SK-N-SH treated with all-trans-retinoic acid at 6 μM for 48 hours (cell line): ENCODE measurements around the gene SLPI.

Source experiments
- ATAC-seq: fragments of 200-7000 bp; cut with Tn5 transposase; 3 replicates; pipeline ENCODE4 v1.9.1; 2020; ENCODE audit warnings: mild to moderate bottlenecking, moderate library complexity
- CSDC2 ChIP-seq: fragments of 250-450 bp; sonication (Bioruptor Pico); IDR thresholded peaks from 2 replicates; pipeline ENCODE4 v1.5.0; 2020; ENCODE audit warnings: mild to moderate bottlenecking, moderate library complexity
- GLIS3 ChIP-seq: fragments of 250-450 bp; sonication (Bioruptor Pico); IDR thresholded peaks from 2 replicates; pipeline ENCODE4 v1.5.0; 2020; ENCODE audit warnings: mild to moderate bottlenecking, moderate library complexity
- OSR1 ChIP-seq: fragments of 250-450 bp; sonication (Bioruptor Pico); IDR thresholded peaks from 2 replicates; pipeline ENCODE4 v1.8.0; 2022; ENCODE audit warnings: moderate library complexity, mild to moderate bottlenecking, inconsistent platforms
- RARB ChIP-seq: fragments of 250-450 bp; sonication (Bioruptor Pico); IDR thresholded peaks from 2 replicates; pipeline ENCODE4 v1.8.0; 2021; ENCODE audit warnings: mild to moderate bottlenecking, moderate library complexity
- SNAI2 ChIP-seq: fragments of 250-450 bp; sonication (Bioruptor Pico); IDR thresholded peaks from 2 replicates; pipeline ENCODE4 v1.5.0; 2020; ENCODE audit warnings: mild to moderate bottlenecking, moderate library complexity
- TCF4 ChIP-seq: fragments of 250-450 bp; sonication (Bioruptor Pico); IDR thresholded peaks from 2 replicates; pipeline ENCODE4 v1.8.0; 2021; ENCODE audit warnings: mild to moderate bottlenecking, moderate library complexity, borderline replicate concordance
- ZC3H10 ChIP-seq: fragments of 250-450 bp; sonication (Bioruptor Pico); IDR thresholded peaks from 2 replicates; pipeline ENCODE4 v1.5.1; 2021; ENCODE audit warnings: mild to moderate bottlenecking, moderate library complexity
- ZFP3 ChIP-seq: fragments of 250-450 bp; sonication (Bioruptor Pico); IDR thresholded peaks from 2 replicates; pipeline ENCODE4 v1.5.0; 2020; ENCODE audit warnings: mild to moderate bottlenecking, moderate library complexity
- ZFP30 ChIP-seq: fragments of 450-650 bp; formaldehyde crosslinking; IDR thresholded peaks from 2 replicates; pipeline ENCODE4 v1.5.0; 2022; ENCODE audit warnings: mild to moderate bottlenecking, moderate library complexity
- ZNF565 ChIP-seq: fragments of 450-650 bp; formaldehyde crosslinking; conservative IDR thresholded peaks from 2 replicates; pipeline ENCODE4 v1.5.0; 2020; ENCODE audit warnings: low read depth, mild to moderate bottlenecking, moderate library complexity
- ZNF70 ChIP-seq: fragments of 450-650 bp; formaldehyde crosslinking; IDR thresholded peaks from 2 replicates; pipeline ENCODE4 v1.5.0; 2020; ENCODE audit warnings: mild to moderate bottlenecking, moderate library complexity
- ZNF8 ChIP-seq: fragments of 450-650 bp; formaldehyde crosslinking; IDR thresholded peaks from 2 replicates; pipeline ENCODE4 v1.5.0; 2020; ENCODE audit warnings: mild to moderate bottlenecking, moderate library complexity
- TF ChIP-seq, protein P1 (sequence below): fragments of 250-450 bp; sonication (Bioruptor Pico); IDR thresholded peaks from 2 replicates; pipeline ENCODE4 v1.8.0; 2020; ENCODE audit warnings: mild to moderate bottlenecking, moderate library complexity, borderline replicate concordance
- TF ChIP-seq, protein P2 (sequence below): fragments of 250-450 bp; sonication (Bioruptor Pico); IDR thresholded peaks from 2 replicates; pipeline ENCODE4 v1.5.1; 2021; ENCODE audit warnings: mild to moderate bottlenecking, moderate library complexity

Gene SLPI

DNA sequence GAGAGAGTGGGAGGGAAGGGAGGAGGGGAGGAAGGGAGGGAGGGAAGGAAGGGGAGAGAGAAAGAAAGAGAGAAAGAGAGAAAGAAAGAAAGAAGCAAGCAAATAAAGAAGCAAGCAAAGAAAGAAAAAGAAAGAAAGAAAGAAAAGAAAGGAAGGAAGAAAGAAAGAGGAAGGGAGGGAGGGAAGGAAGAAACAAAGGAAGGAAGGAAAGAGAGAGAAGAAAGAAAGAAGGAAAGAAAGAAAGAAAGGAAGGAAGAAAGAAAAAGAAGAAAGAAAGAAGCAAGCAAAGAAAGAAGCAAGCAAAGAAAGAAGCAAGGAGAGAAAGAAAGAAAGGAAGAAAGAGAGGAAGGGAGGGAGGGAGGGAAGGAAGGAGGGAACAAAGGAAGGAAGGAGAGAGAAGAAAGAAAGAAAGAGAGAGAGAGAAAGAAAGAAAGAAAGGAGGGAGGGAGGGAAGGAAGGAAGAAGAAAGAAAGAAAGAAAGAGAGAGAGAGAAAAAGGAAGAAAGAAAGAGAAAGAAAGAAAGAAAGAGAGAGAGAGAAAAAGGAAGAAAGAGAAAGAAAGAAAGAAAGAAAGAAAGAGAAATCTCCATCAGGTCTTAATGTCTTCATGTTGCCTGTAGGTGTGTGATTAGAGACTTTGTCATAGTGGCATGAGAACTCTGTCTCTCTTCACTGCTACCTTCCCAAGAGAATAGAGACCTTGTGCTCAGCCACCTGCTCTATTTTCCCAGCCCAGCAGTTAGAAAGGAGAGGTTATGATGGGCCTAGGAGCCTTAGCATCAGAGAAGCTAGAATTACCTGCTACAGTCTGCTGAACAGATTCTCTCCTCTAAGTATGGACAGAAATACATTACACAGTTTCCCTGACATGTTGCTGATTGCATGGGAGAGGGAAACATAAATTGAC, 42.5 kb downstream of the SLPI start:
- no peak for ATAC-seq
- TF ChIP-seq, protein P1, sequence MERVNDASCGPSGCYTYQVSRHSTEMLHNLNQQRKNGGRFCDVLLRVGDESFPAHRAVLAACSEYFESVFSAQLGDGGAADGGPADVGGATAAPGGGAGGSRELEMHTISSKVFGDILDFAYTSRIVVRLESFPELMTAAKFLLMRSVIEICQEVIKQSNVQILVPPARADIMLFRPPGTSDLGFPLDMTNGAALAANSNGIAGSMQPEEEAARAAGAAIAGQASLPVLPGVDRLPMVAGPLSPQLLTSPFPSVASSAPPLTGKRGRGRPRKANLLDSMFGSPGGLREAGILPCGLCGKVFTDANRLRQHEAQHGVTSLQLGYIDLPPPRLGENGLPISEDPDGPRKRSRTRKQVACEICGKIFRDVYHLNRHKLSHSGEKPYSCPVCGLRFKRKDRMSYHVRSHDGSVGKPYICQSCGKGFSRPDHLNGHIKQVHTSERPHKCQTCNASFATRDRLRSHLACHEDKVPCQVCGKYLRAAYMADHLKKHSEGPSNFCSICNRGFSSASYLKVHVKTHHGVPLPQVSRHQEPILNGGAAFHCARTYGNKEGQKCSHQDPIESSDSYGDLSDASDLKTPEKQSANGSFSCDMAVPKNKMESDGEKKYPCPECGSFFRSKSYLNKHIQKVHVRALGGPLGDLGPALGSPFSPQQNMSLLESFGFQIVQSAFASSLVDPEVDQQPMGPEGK: no peak
- TF ChIP-seq ZNF8 (CRISPR knock-in tag) (no peak), TCF4 (no peak)
- TF ChIP-seq, all 23 proteins: peak for 0

DNA sequence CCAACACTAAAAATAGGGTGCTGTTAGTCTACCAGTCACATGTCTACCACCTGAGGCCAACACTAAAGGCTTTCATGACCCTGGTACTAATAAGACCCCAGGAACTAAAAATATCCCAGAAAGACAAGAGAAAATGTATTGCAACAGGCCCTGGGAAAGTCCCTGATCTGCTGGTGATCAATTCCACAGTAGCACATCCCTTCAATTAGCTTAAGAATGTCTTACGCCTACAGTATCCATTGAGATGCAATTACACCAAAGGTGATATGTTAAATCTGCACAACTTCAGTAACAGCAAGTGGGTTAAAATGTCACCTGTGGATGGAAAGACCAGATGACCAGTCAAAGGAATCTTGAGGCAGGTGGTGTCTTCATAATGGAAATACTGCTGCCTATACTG, 44.4 kb downstream of the SLPI start:
- ATAC-seq: no peak
- TF ChIP-seq ZFP3 (CRISPR knock-in tag) (no peak), ZNF565 (CRISPR knock-in tag) (no peak), ZC3H10 (CRISPR knock-in tag) (no peak), OSR1 (CRISPR knock-in tag) (no peak), SNAI2 (CRISPR knock-in tag) (no peak), RARB (CRISPR knock-in tag) (no peak), ZNF70 (CRISPR knock-in tag) (no peak), ZFP30 (CRISPR knock-in tag) (no peak)
- TF ChIP-seq, protein P2, sequence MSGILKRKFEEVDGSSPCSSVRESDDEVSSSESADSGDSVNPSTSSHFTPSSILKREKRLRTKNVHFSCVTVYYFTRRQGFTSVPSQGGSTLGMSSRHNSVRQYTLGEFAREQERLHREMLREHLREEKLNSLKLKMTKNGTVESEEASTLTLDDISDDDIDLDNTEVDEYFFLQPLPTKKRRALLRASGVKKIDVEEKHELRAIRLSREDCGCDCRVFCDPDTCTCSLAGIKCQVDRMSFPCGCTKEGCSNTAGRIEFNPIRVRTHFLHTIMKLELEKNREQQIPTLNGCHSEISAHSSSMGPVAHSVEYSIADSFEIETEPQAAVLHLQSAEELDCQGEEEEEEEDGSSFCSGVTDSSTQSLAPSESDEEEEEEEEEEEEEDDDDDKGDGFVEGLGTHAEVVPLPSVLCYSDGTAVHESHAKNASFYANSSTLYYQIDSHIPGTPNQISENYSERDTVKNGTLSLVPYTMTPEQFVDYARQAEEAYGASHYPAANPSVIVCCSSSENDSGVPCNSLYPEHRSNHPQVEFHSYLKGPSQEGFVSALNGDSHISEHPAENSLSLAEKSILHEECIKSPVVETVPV (CRISPR knock-in tag): no peak

DNA sequence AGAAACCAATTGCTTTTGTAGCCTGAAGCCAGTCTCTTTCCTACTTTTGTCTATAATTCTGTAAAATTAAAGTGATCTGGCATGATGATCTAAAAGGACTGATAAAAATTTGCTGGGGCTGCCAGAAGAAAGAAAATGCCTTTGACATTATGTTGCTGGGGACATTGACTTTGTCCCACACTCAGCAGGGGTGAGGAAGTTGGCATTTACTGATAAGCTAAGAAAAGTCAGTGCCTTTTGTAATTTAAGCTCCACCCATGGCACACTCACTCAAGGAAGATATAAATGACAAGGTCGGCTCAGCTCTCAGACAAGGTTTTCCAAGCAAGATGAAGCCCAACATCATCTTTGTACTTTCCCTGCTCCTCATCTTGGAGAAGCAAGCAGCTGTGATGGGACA, 47.6 kb downstream of the SLPI start, which contains the start of gene SEMG1:
Gene SEMG1 (plus strand): TSS at position 309 of the 400 bp plus-strand sequence. CDS start 21 bp downstream, at position 330.
- TF ChIP-seq CSDC2 (CRISPR knock-in tag): no peak
- no peak for TF ChIP-seq GLIS3 (CRISPR knock-in tag)
- TF ChIP-seq TCF4: no peak
- ATAC-seq: no peak
